ENCODE measurements around the gene SPIN3.
"Not testable (repeated sequence)": the region's sequence is repeated elsewhere in the genome, so short reads cannot be mapped to it uniquely, and the experiment has no call there.

- not testable (repeated sequence) for TF ChIP-seq E2F1 (CRISPR knock-in tag; IDR thresholded peaks at IDR 0.05); CTCF (IDR thresholded peaks at IDR 0.05); IRF2 (CRISPR knock-in tag; IDR thresholded peaks at IDR 0.05; ENCODE audit: borderline replicate concordance, low read depth); RELA (CRISPR knock-in tag; IDR thresholded peaks at IDR 0.05; ENCODE audit: borderline replicate concordance); PRRX2 (CRISPR knock-in tag; IDR thresholded peaks at IDR 0.05); IRF1 (CRISPR knock-in tag; IDR thresholded peaks at IDR 0.05); ESRRA (CRISPR knock-in tag; IDR thresholded peaks at IDR 0.05; ENCODE audit: borderline replicate concordance); ZNF317 (CRISPR knock-in tag; IDR thresholded peaks at IDR 0.05; ENCODE audit: borderline replicate concordance, low read depth)
Observed at GRCh38 chrX:56945226-56945625, 50.1 kb downstream of the SPIN3 start.
